Measurements from ENCODE around the gene TBC1D8B.

The TBC1D8B gene

GRCh38 chrX:106903856-106904528 lies 101.5 kb downstream of the TBC1D8B start:
- CTCF ChIA-PET = interaction anchor here (0.7 to 2.2 kb wide), 5 partner anchors 10 to 1621 kb away, joined by 3 to 7 read pairs (median 4); no protein-coding TSS in a partner anchor
- H3K27ac ChIP-seq (ENCODE audit: extremely low read depth, low read depth, low read length) = no peak overlapping the region
- POLR2A ChIA-PET = no interaction called here
- no peaks in the 10 kb centered on the region for H3K4me1 ChIP-seq (ENCODE audit: control insufficient read depth, insufficient read depth, low read length)
- no peaks in the 10 kb centered on the region for H3K36me3 ChIP-seq (ENCODE audit: control insufficient read depth in 2 of 2, insufficient read depth in 1 of 2, low read length in 2 of 2)
- no peaks in the 10 kb centered on the region for H3K9me3 ChIP-seq (ENCODE audit: control insufficient read depth, insufficient read depth, low read depth, low read length)
- no peak for TF ChIP-seq YY2 (tag by site-specific recombination; IDR thresholded peaks at IDR 0.05)
- TF ChIP-seq ZFHX2 (tag by site-specific recombination; conservative IDR thresholded peaks at IDR 0.05) = no peak
- TF ChIP-seq ZNF138 (tag by site-specific recombination; IDR thresholded peaks at IDR 0.05; ENCODE audit: borderline replicate concordance) = no peak
- TF ChIP-seq ZNF791 (tag by site-specific recombination; IDR thresholded peaks at IDR 0.05) = no peak
- TF ChIP-seq ZNF629 (tag by site-specific recombination; IDR thresholded peaks at IDR 0.05) = no peak
- no peak for TF ChIP-seq ZNF792 (tag by site-specific recombination; IDR thresholded peaks at IDR 0.05)
- TF ChIP-seq ZNF10 (tag by site-specific recombination; IDR thresholded peaks at IDR 0.05) = no peak
- TF ChIP-seq ZNF155 (tag by site-specific recombination; IDR thresholded peaks at IDR 0.05) = no peak
- TF ChIP-seq ZNF292 (tag by site-specific recombination; IDR thresholded peaks at IDR 0.05; ENCODE audit: borderline replicate concordance, low read depth) = no peak
- TF ChIP-seq ZNF280D (tag by site-specific recombination; IDR thresholded peaks at IDR 0.05) = no peak
- no peak for TF ChIP-seq ZEB2 (tag by site-specific recombination; IDR thresholded peaks at IDR 0.05)
- TF ChIP-seq ZNF23 (tag by site-specific recombination; IDR thresholded peaks at IDR 0.05; ENCODE audit: borderline replicate concordance) = no peak
- no peak for TF ChIP-seq RBAK (tag by site-specific recombination; IDR thresholded peaks at IDR 0.05)
- TF ChIP-seq ZBTB8A (tag by site-specific recombination; IDR thresholded peaks at IDR 0.05) = no peak
- no peak for TF ChIP-seq ZNF670 (tag by site-specific recombination; IDR thresholded peaks at IDR 0.05; ENCODE audit: low read depth)
- no peak for TF ChIP-seq ZNF549 (tag by site-specific recombination; IDR thresholded peaks at IDR 0.05)
- no peak for TF ChIP-seq ZNF350 (tag by site-specific recombination; IDR thresholded peaks at IDR 0.05)
- TF ChIP-seq ZNF239 (tag by site-specific recombination; IDR thresholded peaks at IDR 0.05) = no peak
- no peak for TF ChIP-seq ZNF837 (tag by site-specific recombination; IDR thresholded peaks at IDR 0.05)
- no peak for TF ChIP-seq ZNF530 (tag by site-specific recombination; IDR thresholded peaks at IDR 0.05; ENCODE audit: low read depth)
- H3K4me3 ChIP-seq (ENCODE audit: low read depth, low read length) = no peak overlapping the region

GRCh38 chrX:106905064-106905708 lies 102.7 kb downstream of the TBC1D8B start:
- ChIA-PET CTCF (interaction anchor here (0.6 to 1.8 kb wide), 5 partner anchors 11 to 1622 kb away, joined by 3 to 7 read pairs (median 3); no protein-coding TSS in a partner anchor), POLR2A (interaction anchor here (0.6 kb wide), 1 partner anchor 295 kb away, joined by 3 read pairs; no protein-coding TSS in a partner anchor)
- Histone ChIP-seq H3K4me3 (ENCODE audit: low read depth, low read length) (no peak overlapping the region), H3K36me3 (ENCODE audit: control insufficient read depth in 2 of 2, insufficient read depth in 1 of 2, low read length in 2 of 2) (no peaks in the 10 kb centered on the region), H3K27ac (ENCODE audit: extremely low read depth, low read depth, low read length) (no peak overlapping the region), H3K4me1 (ENCODE audit: control insufficient read depth, insufficient read depth, low read length) (no peaks in the 10 kb centered on the region), H3K9me3 (ENCODE audit: control insufficient read depth, insufficient read depth, low read depth, low read length) (no peaks in the 10 kb centered on the region)
- TF ChIP-seq BCL6B (tag by site-specific recombination; IDR thresholded peaks at IDR 0.05) = no peak
- TF ChIP-seq ZSCAN23 (tag by site-specific recombination; IDR thresholded peaks at IDR 0.05) = no peak
- no peak for TF ChIP-seq FEZF1 (tag by site-specific recombination; IDR thresholded peaks at IDR 0.05)
- no peak for TF ChIP-seq ZNF48 (tag by site-specific recombination; IDR thresholded peaks at IDR 0.05)
- no peak for TF ChIP-seq ZNF311 (tag by site-specific recombination; IDR thresholded peaks at IDR 0.05; ENCODE audit: borderline replicate concordance)
- TF ChIP-seq ZNF501 (tag by site-specific recombination; IDR thresholded peaks at IDR 0.05) = no peak
- TF ChIP-seq ZNF140 (tag by site-specific recombination; IDR thresholded peaks at IDR 0.05) = no peak
